GM12872 (cell line): ENCODE measurements around the gene TSPAN9.

Experiments
- CTCF ChIP-seq: IDR thresholded peaks from 3 replicates; pipeline ENCODE4 v1.5.1; 2011; ENCODE audit warnings: low read depth, mild to moderate bottlenecking, low read length, moderate library complexity; ENCODE audit not compliant: insufficient read depth

TSPAN9 gene

GRCh38 chr12:3175238-3175637, 98.1 kb downstream of the TSPAN9 start:
- TF ChIP-seq CTCF: no peak

- no peak for TF ChIP-seq CTCF
Observed at GRCh38 chr12:3176754-3177153, 99.6 kb downstream of the TSPAN9 start.

- no peak for TF ChIP-seq CTCF
Observed at GRCh38 chr12:3177778-3178425, 100.7 kb downstream of the TSPAN9 start.

- no peak for TF ChIP-seq CTCF
Observed at GRCh38 chr12:3178671-3179313, 101.6 kb downstream of the TSPAN9 start.

GRCh38 chr12:3179731-3180130, 102.6 kb downstream of the TSPAN9 start:
- TF ChIP-seq CTCF: no peak

- no peak for TF ChIP-seq CTCF
Observed at GRCh38 chr12:3182426-3182825, 105.2 kb downstream of the TSPAN9 start.

GRCh38 chr12:3184485-3184884, 107.3 kb downstream of the TSPAN9 start:
- no peak for TF ChIP-seq CTCF
